H1 (cell line): ENCODE measurements around the gene CSRP1.

Experiments
- CHD2 ChIP-seq: IDR thresholded peaks from 2 replicates; pipeline ENCODE4 v1.6.1; 2012; ENCODE audit warnings: low read length, improper control_type of control experiment
- CREB1 ChIP-seq: IDR thresholded peaks from 2 replicates; pipeline ENCODE4 v1.6.1; 2012; ENCODE audit warnings: inconsistent platforms
- EZH2 ChIP-seq: fragments of 200-600 bp; sonication (generic); IDR thresholded peaks from 2 replicates; pipeline ENCODE4 v1.7.1; 2012; ENCODE audit warnings: low read depth, mild to moderate bottlenecking, moderate library complexity, low read length, inconsistent platforms; ENCODE audit not compliant: severe bottlenecking
- RBBP5 ChIP-seq: IDR thresholded peaks from 2 replicates; pipeline ENCODE4 v1.7.1; 2012; ENCODE audit warnings: low read depth, mild to moderate bottlenecking, inconsistent platforms, low read length, moderate library complexity, borderline replicate concordance

GRCh38 chr1:201485184-201485774 lies 21.6 kb downstream of the CSRP1 start:
- TF ChIP-seq EZH2 (no peak), CHD2 (no peak), RBBP5 (no peak), CREB1 (no peak)
